Raji (cell line): ENCODE results near the gene TSEN15.

ENCODE experiments used
- POLR2A ChIP-seq: IDR thresholded peaks from 2 replicates; pipeline ENCODE4 v1.6.1; 2011; ENCODE audit warnings: low read depth, low read length, control low read depth; ENCODE audit not compliant: insufficient read depth

The TSEN15 gene

DNA sequence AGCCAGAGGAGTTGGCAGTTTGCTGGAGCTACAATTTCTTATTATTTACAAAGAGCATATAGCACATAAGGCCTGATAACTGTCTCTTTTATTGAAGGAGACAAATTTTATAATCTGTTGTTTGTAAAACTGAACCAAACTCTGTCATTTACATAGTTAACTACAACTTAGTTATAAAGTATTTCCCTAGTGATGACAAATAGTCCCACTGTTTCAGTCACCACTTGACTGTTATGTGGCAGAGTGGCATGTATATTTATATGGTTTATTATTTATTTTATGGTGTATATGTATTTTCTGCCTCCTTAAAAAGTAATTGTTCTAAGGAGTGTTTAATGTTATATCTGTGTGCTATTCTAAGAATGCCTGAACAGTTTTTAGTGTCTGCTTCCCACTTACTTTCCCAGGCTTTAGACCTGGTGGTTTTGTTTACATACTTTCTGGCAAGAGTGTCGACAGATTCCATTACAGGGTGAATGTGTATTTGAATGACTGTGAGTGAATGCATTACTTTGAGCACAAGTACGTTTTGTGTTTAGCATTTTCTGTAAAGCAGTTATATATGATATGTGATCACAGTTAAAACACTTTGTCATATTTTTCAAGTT is 10.0 kb downstream of the TSEN15 start:
- no peak for TF ChIP-seq POLR2A

DNA sequence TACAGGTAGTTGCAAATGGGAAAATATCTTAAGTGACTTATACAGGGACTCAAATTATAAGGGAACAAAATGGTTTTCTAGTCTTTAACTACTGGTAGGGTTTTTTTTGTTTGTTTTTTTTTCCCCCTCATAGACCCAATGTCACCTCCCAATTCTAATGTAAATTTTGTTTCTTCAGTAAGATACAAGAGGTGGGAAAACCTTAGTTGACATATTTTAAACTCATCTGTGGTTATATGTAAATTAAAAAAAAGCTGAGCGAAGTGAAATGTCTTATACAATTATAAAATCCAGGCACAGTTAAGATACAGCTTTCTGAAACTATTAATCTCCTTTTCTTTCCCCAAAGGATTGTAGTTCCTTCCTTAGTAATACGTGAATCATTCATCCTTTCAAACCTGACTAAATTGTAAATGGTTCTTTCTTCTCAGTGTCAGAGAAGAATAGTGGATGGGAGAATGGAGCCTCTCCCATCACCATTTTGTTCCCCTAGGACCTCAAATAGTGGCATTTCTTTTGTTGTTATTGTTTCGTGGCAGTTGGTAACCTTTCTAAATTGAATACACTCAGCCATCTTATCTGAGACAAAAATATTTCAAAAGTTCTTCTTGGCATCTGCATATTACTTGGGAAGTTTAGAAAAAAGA is 11.2 kb downstream of the TSEN15 start:
- no peak for TF ChIP-seq POLR2A

DNA sequence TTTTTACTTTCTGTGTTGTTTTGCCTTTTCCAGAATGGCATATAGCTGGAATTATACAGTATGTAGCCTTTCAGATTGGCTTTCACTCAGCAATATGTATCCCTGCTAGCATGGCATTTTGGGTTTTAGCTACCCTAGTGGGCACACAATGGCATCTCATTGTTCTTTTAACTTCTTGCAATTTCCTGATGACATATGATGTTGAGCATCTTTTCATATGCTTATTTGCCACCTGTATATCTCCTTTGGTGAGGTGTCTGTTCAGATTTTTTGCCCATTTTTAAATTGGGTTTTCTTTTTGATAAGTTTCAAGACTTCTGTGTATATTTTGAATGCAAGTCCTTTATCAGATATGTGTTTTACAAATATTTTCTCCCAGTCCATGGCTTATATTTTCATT is 14.0 kb downstream of the TSEN15 start:
- TF ChIP-seq POLR2A: no peak

- TF ChIP-seq POLR2A: no peak
These were observed 16.8 kb downstream of the TSEN15 start for GRCh38 chr1:184068354-184068753.

DNA sequence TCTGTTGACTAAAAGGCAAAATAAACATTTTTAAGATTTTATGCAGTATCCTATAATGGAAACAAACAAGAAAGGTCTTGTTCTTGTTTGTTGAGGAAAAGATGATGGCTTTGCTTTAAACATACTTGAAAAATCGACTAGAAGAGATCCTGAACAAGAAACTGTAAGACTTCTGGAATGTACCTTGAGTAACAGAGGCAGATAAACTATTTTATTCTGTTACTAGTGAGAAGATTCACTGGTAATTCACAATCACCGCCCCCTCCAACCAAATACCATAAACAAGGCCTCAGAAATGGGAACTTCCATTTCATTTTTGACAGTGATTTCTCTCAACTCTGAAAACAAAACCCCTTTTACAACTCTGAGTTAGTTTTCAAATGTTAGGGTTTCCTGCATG is 18.1 kb downstream of the TSEN15 start:
- TF ChIP-seq POLR2A: no peak

GRCh38 chr1:184072376-184072775 is 20.8 kb downstream of the TSEN15 start:
- no peak for TF ChIP-seq POLR2A

DNA sequence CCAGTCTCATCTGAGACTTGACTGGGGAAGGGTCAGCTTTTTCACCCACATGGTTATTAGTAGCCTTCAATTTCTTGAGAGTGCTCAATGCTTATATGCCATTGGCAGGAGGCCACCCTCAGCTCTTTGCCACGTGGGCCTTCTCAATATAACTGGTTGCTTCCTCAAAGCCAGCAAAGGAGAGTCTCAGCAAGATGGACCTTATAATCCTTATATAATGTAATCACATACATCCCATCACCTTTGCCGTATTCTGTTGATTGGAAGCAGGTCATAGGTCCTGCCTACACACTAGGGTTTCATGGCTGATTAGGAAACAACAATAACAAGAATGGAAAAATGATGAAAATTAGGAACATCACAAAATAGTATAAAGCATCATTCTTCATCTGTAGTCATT is 22.9 kb downstream of the TSEN15 start:
- no peak for TF ChIP-seq POLR2A

DNA sequence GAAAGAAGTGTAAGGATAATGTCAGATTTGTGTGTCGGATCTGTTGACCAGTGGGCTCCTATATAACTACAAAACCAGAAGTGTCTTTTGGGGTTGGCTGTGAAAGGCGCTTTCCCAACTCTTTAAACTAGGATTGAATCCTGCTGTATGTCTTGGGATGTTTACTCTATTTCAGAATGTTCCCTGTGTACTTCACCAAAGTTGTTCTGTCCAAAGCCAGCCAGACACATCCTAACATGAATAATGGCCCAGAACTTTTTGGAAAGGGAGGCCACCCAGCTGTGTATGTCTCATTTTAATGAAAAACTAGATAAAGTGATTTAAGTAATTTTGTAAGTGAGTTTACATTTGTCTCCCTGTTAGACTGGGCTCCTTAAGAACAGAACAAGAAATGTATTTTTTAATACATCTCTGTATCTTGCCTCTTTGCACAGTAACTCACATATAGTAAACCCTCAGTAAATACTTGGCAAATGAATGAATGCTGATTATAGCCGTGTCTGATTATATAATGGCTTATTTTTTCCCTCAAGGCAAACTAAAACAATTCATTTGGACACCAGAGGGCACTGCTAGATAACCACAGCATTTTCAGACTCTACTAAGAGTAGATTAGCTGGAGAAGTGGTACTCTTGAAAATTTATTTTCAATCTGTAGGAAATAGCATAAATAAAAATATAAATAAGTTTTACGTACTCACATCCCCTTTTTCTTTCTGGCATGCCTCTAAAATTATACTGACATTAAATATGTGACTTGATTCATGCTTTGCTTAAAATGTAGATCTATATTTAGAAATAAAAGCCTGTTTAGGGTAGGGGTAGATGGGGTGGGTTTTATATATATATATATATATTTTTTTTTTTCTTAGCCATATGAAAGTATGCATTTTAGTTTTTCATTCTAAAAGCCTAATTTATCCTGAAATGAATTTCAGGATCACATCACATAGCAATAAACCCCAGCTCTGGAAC is 23.8 kb downstream of the TSEN15 start:
- TF ChIP-seq POLR2A: no peak

- no peak for TF ChIP-seq POLR2A
These were observed 27.2 kb downstream of the TSEN15 start for GRCh38 chr1:184078564-184079249.

GRCh38 chr1:184080309-184080708 is 28.8 kb downstream of the TSEN15 start:
- no peak for TF ChIP-seq POLR2A

GRCh38 chr1:184082541-184083415 is 31.2 kb downstream of the TSEN15 start:
- TF ChIP-seq POLR2A: no peak

DNA sequence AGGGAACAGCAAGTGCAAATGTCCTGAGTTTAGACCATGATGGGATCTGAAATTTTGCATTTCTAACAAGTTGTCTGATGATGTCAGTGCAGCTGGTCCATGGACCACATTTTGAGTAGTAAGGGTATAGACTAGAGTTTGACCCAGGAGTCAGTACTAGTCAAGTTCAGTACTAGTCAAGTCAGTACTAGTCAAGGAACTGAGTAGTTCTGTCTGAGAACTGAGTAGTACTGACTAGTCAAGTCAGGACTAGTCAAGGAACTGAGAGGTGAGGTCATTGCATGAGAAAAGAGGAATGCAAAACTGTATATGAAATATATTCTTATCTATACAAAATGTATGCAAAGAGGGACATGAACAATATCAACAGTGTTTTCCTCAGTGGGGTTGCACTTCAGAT is 34.1 kb downstream of the TSEN15 start:
- no peak for TF ChIP-seq POLR2A

DNA sequence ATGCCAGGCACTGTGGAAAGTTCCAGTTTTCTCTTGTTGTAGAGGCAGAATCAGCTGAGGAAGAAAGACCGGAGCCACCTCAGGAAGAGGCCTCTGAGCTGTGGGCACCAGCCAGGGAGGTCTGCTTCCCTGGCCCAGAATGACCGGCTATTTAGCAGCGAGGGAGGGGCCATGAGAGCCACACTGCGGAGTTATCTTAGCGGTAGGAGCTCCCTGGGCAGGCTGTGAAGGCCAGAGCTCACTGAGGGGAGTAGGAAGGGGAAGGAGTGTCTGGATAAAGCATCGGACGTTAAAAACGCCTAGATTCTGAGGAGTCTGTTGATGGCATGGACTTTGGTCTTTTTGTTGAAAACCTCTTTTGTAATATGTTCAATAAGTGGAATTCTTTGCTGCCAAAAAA is 36.5 kb downstream of the TSEN15 start:
- no peak for TF ChIP-seq POLR2A

DNA sequence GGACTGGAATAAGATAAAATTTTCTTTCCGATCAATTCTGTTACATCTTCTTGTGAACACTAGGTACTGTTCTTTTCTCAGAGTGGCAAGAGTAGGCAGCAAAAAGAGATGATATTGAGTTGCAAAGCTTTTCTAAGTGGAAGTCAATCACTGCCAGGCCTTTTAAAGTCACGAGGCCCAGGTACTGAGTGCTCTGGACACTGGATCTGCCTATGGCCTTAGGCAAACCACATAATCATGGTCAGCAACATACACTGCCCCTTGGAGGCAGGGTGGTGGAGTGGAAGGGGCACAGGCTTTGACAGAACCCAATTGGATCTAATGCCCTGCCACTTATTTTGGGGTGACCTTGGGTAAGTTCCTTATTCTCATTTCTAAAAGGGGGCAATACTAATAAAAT is 41.5 kb downstream of the TSEN15 start:
- no peak for TF ChIP-seq POLR2A
